Gastrocnemius medialis (tissue), 4 donors: ENCODE measurements around the gene ATAT1. TPM values are rescaled to one million over a fixed set of nuclear protein-coding genes. Genes with fewer than 3 reads are reported as not detected.

Experiments
- ATAC-seq, 2 donors: fragments of 150-250 bp; one replicate each; pipeline ENCODE4 v1.9.1; 2016
- DNase-seq, 2 donors: peaks; one replicate each; pipeline ENCODE4 v3.0.0-alpha.2; 2019
- H3K27ac ChIP-seq, 4 donors: fragments of 200-600 bp; sonication (generic); 1 replicate in 1 of 4; 2 replicates in 3 of 4; pipeline ENCODE4 v1.5.1; 2016 to 2018; ENCODE audit warnings: mild to moderate bottlenecking in 2 of 4, moderate library complexity in 1 of 4
- H3K27me3 ChIP-seq, 3 donors: fragments of 200-600 bp; sonication (generic) in 2 of 3; 1 replicate in 1 of 3; 2 replicates in 2 of 3; pipeline versions ENCODE4 v1.5.1 to v1.6.0; 2016 to 2019; ENCODE audit warnings: mild to moderate bottlenecking in 1 of 3, moderate library complexity in 1 of 3
- H3K36me3 ChIP-seq, 2 donors: fragments of 200-600 bp; sonication (generic) in 1 of 2; one replicate each; pipeline ENCODE4 v1.5.1; 2017 to 2018
- H3K4me1 ChIP-seq, 2 donors: fragments of 200-600 bp; sonication (generic) in 1 of 2; one replicate each; pipeline ENCODE4 v1.5.1; 2016 to 2017; ENCODE audit warnings: mild to moderate bottlenecking in 2 of 2
- H3K4me3 ChIP-seq, 4 donors: fragments of 200-600 bp; sonication (generic) in 3 of 4; 1 replicate in 1 of 4; 2 replicates in 3 of 4; pipeline ENCODE4 v1.5.1; 2016 to 2019; ENCODE audit warnings: mild to moderate bottlenecking in 2 of 4
- H3K9me3 ChIP-seq, 3 donors: fragments of 200-600 bp; sonication (generic) in 2 of 3; 1 replicate in 1 of 3; 2 replicates in 2 of 3; pipeline ENCODE4 v1.5.1; 2016 to 2019
- CTCF ChIP-seq, 5 experiments: fragments of 450-650 bp in 3 of 5; fragments of 200-600 bp in 2 of 5; sonication (generic) in 2 of 5; IDR thresholded peaks in 4 of 5; conservative IDR thresholded peaks in 1 of 5; 1 replicate in 4 of 5; 2 replicates in 1 of 5; pipeline ENCODE4 v1.5.1; 2016 to 2019; ENCODE audit warnings: antibody characterized with exemption in 5 of 5, mild to moderate bottlenecking in 3 of 5, moderate library complexity in 3 of 5
- POLR2A ChIP-seq, 2 donors: fragments of 450-650 bp; IDR thresholded peaks; one replicate each; pipeline ENCODE4 v1.6.1; 2017; ENCODE audit warnings: antibody characterized with exemption in 2 of 2, mild to moderate bottlenecking in 2 of 2, moderate library complexity in 2 of 2
- in situ Hi-C, 4 donors: fragments of 200-750 bp; cut with MboI; loops; one replicate each; pipeline versions ENCODE4 v1.15.0 to v1.8.0; 2017; ENCODE audit warnings: low sequenced_read_pairs in 4 of 4
- intact Hi-C: fragments of 100-400 bp; cut with DNase I; formaldehyde crosslinking; loops from one replicate; pipeline ENCODE4 v1.15.1; 2023; ENCODE audit warnings: low total_unique reads
- total RNA-seq, 4 donors: library from RNA; depleted of rRNA; stranded (reverse); fragments of >200 nt; gene quantifications; one replicate each; pipeline versions ENCODE4 v1.1.0 to v1.2.3, GENCODE V29; 2016

ATAT1 gene
- total RNA-seq, 4 donors from 2014 or later: 0.73 to 7.8 (median 1.7) TPM

- Histone ChIP-seq H3K36me3 (peaks cover 3 to 33% of the 10 kb centered on the region in 2 donors), H3K4me1 (peaks cover 41 to 48% of the 10 kb centered on the region in 2 donors), H3K27ac (peak overlapping the region; percentile 95 to 99 (median 98)), H3K9me3 (no peaks in the 10 kb centered on the region), H3K27me3 (no peaks in the 10 kb centered on the region), H3K4me3 (peak overlapping the region; percentile 71 to 89 (median 82))
- intact Hi-C loops (loop anchor here (2.0 to 10.0 kb wide), 5 partner anchors 45 to 1209 kb away; partner anchors contain the start of genes ABCF1, DDX39B, DHX16 and HSPA1B), in situ Hi-C loops (loop anchor here in 1 of 4 donors (25.0 kb wide), 1 partner anchor 1571 kb away; the partner anchor contains the start of genes AGER, AGPAT1, GPSM3 and PBX2)
- peak in 1 of 2 donors; percentile 56 for DNase-seq
- ATAC-seq: peak in 1 of 2 donors; percentile 9
- TF ChIP-seq POLR2A (IDR thresholded peaks at IDR 0.05): no peak
- no peak for TF ChIP-seq CTCF (IDR thresholded peaks at IDR 0.05 in 4 of 5, conservative IDR thresholded peaks at IDR 0.05 in 1 of 5)
Observed at GRCh38 chr6:30615958-30616810, 10.5 kb upstream of the ATAT1 start.

GRCh38 chr6:30616811-30617564 is 9.7 kb upstream of the ATAT1 start, which contains the start of gene PPP1R10:
PPP1R10 (minus strand) TSS chr6:30617243; CDS start chr6:30609944, 7,299 bp downstream.
- Histone ChIP-seq H3K27me3 (no peaks in the 10 kb centered on the region), H3K27ac (peak within 1 kb of the TSS; percentile 95 to 99 (median 98)), H3K36me3 (peaks cover 3 to 41% of the 10 kb centered on the region in 2 donors), H3K4me3 (peak within 1 kb of the TSS; percentile 71 to 89 (median 82)), H3K9me3 (no peaks in the 10 kb centered on the region), H3K4me1 (peaks cover 34 to 40% of the 10 kb centered on the region in 2 donors)
- in situ Hi-C loops: loop anchor here in 1 of 4 donors (25.0 kb wide), 1 partner anchor 1570 kb away; the partner anchor contains the start of genes AGER, AGPAT1, GPSM3 and PBX2
- TF ChIP-seq CTCF (IDR thresholded peaks at IDR 0.05 in 4 of 5, conservative IDR thresholded peaks at IDR 0.05 in 1 of 5) (no peak), POLR2A (IDR thresholded peaks at IDR 0.05) (peak; percentile 100)
- ATAC-seq (peak; percentile 79 to 81), DNase-seq (peak; percentile 100)
- intact Hi-C loops: loop anchor here (1.0 to 10.0 kb wide), 7 partner anchors 46 to 1208 kb away; partner anchors contain the start of genes ABCF1, DDX39B, DHX16 and GNL1

GRCh38 chr6:30617565-30618269 is 9.0 kb upstream of the ATAT1 start, which contains the start of gene MRPS18B:
MRPS18B (plus strand) TSS chr6:30617840; CDS start chr6:30617866, 26 bp downstream.
- TF ChIP-seq CTCF (IDR thresholded peaks at IDR 0.05 in 4 of 5, conservative IDR thresholded peaks at IDR 0.05 in 1 of 5) (no peak), POLR2A (IDR thresholded peaks at IDR 0.05) (peak in 1 of 2 donors; percentile 79)
- ATAC-seq (peak; percentile 77 to 84), DNase-seq (peak; percentile 98 to 99)
- in situ Hi-C loops: loop anchor here in 1 of 4 donors (25.0 kb wide), 1 partner anchor 1570 kb away; the partner anchor contains the start of genes AGER, AGPAT1, GPSM3 and PBX2
- no peaks in the 10 kb centered on the region for H3K9me3 ChIP-seq
- peak within 1 kb of the TSS; percentile 95 to 99 (median 98) for H3K27ac ChIP-seq
- H3K4me3 ChIP-seq: peak within 1 kb of the TSS; percentile 71 to 89 (median 82)
- intact Hi-C loops: loop anchor here (1.0 to 10.0 kb wide), 7 partner anchors 47 to 1207 kb away; partner anchors contain the start of genes ABCF1, DDX39B, DHX16 and GNL1
- peaks cover 3 to 48% of the 10 kb centered on the region in 2 donors for H3K36me3 ChIP-seq
- H3K27me3 ChIP-seq: no peaks in the 10 kb centered on the region
- H3K4me1 ChIP-seq: peaks cover 27 to 33% of the 10 kb centered on the region in 2 donors
